ENCODE measurements around the gene CETN3.

DNA sequence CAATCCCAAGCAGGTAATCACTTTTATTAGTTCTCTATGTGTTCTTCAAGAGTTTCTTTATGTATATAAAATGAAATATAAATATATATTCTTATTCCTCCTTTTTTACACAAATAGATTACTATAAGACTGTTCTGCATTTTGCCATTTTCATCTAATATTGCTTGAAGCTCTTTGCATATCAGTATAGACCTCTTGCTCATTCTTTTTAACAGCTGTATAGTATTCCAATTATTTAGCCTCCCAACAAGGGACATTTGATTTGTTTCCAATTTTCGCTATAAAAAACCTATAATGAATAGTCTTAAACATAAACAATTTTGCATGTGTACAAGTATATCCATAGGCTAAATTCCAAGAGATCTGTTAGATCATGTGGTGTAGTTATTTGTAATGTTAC lies 25.2 kb downstream of the CETN3 start:
- no peak for TF ChIP-seq TAF1 (IDR thresholded peaks at IDR 0.05; ENCODE audit: borderline replicate concordance, low read depth, low read length)
- no peak for TF ChIP-seq POLR2AphosphoS5 (IDR thresholded peaks at IDR 0.05; ENCODE audit: low read depth, low read length)
- no peak for TF ChIP-seq POLR2A (IDR thresholded peaks at IDR 0.05; ENCODE audit: low read depth, low read length)

All from GM12892 (cell line).